OCI-LY7 (cell line): Measurements from ENCODE around the gene FARSB. TPM values are rescaled to one million over a fixed set of nuclear protein-coding genes. Genes with fewer than 3 reads are reported as not detected.

Source experiments
- BruUV-seq: library from RNA; stranded (reverse); fragments of 400-500 nt; replicated peaks from 2 replicates; lab custom pipeline; 2021; lab: Mats Ljungman, UMichigan
- CTCF ChIA-PET: fragments of 300-600 bp; sonication (Branson Sonifier 250); formaldehyde crosslinking; loops from one replicate; lab custom pipeline; 2022; ENCODE audit warnings: antibody characterized with exemption; ENCODE audit not compliant: unreplicated experiment; lab: Charles Lee
- POLR2A ChIA-PET: fragments of 300-600 bp; sonication (Branson Sonifier 250); formaldehyde crosslinking; loops from one replicate; lab custom pipeline; 2022; ENCODE audit warnings: antibody characterized with exemption; lab: Charles Lee
- DNase-seq: peaks from one replicate; pipeline ENCODE4 v3.0.0-alpha.2; 2015; ENCODE audit warnings: low spot score
- H2AFZ ChIP-seq: fragments of 200-600 bp; sonication (generic), shearing (Covaris generic); 2 replicates; pipeline ENCODE4 v1.6.1; 2014; ENCODE audit warnings: mild to moderate bottlenecking, antibody characterized with exemption, low read length, moderate library complexity
- H3K27ac ChIP-seq: fragments of 200-600 bp; sonication (generic); 2 replicates; pipeline ENCODE4 v1.5.1; 2014; ENCODE audit warnings: mixed run types, low read depth, mild to moderate bottlenecking, moderate library complexity, low read length, inconsistent platforms; ENCODE audit not compliant: poor library complexity, severe bottlenecking
- H3K36me3 ChIP-seq: fragments of 200-600 bp; sonication (generic); 2 replicates; pipeline ENCODE4 v1.6.1; 2014; ENCODE audit warnings: mild to moderate bottlenecking, antibody characterized with exemption, low read length, moderate library complexity, mixed read lengths; ENCODE audit not compliant: insufficient read depth
- H3K4me1 ChIP-seq: fragments of 200-600 bp; sonication (generic); 2 replicates; pipeline ENCODE4 v1.5.1; 2014; ENCODE audit warnings: mild to moderate bottlenecking, low read length; ENCODE audit not compliant: insufficient read depth, poor library complexity, severe bottlenecking
- H3K4me2 ChIP-seq: fragments of 200-600 bp; sonication (generic); 2 replicates; pipeline ENCODE4 v1.6.1; 2014; ENCODE audit warnings: mild to moderate bottlenecking, low read length
- H3K4me3 ChIP-seq: fragments of 200-600 bp; sonication (generic); 2 replicates; pipeline ENCODE4 v1.5.1; 2014; ENCODE audit warnings: mild to moderate bottlenecking, low read depth, low read length; ENCODE audit not compliant: poor library complexity, severe bottlenecking
- H3K79me2 ChIP-seq: fragments of 200-600 bp; sonication (generic); 2 replicates; pipeline ENCODE4 v1.6.1; 2016; ENCODE audit warnings: low read depth, mild to moderate bottlenecking, low read length, moderate library complexity, mixed read lengths; ENCODE audit not compliant: insufficient read depth
- H3K9me2 ChIP-seq: fragments of 200-600 bp; sonication (generic); 2 replicates; pipeline ENCODE4 v1.6.1; 2016; ENCODE audit warnings: mild to moderate bottlenecking, low read length, mixed read lengths; ENCODE audit not compliant: insufficient read depth
- H3K9me3 ChIP-seq: fragments of 200-600 bp; sonication (generic); 2 replicates; pipeline ENCODE4 v1.6.1; 2014; ENCODE audit warnings: mild to moderate bottlenecking, mixed run types, low read length, mixed read lengths
- H4K20me1 ChIP-seq: fragments of 200-600 bp; sonication (generic); 2 replicates; pipeline ENCODE4 v1.6.1; 2014; ENCODE audit warnings: mild to moderate bottlenecking, antibody characterized with exemption, low read length, moderate library complexity, mixed read lengths; ENCODE audit not compliant: insufficient read depth
- EZH2phosphoT487 ChIP-seq: fragments of 200-600 bp; sonication (generic); IDR thresholded peaks from 2 replicates; pipeline ENCODE4 v1.6.1; 2018; ENCODE audit warnings: low read depth, borderline replicate concordance, mild to moderate bottlenecking, mixed run types, antibody characterized with exemption, low read length, moderate library complexity, mixed read lengths
- intact Hi-C: fragments of 100-400 bp; cut with micrococcal nuclease; formaldehyde crosslinking; loops from one replicate; pipeline ENCODE4 v1.10.0; 2022; ENCODE audit not compliant: unreplicated experiment
- total RNA-seq, 2 experiments: library from RNA; depleted of rRNA in 1 of 2; stranded (reverse); fragments of >200 nt in 1 of 2; shearing (Covaris generic) in 1 of 2; gene quantifications; 2 replicates each; pipeline ENCODE4 v1.2.3, GENCODE V29; 2014 to 2022
- TF ChIP-seq, protein P1 (sequence below): fragments of 200-600 bp; sonication (generic); conservative IDR thresholded peaks from 2 replicates; pipeline ENCODE4 v1.5.1; 2014; ENCODE audit warnings: mild to moderate bottlenecking, antibody characterized with exemption, low read length, moderate library complexity, mixed read lengths

The FARSB gene
- total RNA-seq, 2 experiments from 2014 or later: 24.9 to 46.7 TPM

- H3K9me3 ChIP-seq: no peaks in the 10 kb centered on the region
- H3K4me2 ChIP-seq: no peak overlapping the region
- no peak overlapping the region for H2AFZ ChIP-seq
- no peaks in the 10 kb centered on the region for H4K20me1 ChIP-seq
- no TSS peak for BruUV-seq
- TF ChIP-seq, protein P1, sequence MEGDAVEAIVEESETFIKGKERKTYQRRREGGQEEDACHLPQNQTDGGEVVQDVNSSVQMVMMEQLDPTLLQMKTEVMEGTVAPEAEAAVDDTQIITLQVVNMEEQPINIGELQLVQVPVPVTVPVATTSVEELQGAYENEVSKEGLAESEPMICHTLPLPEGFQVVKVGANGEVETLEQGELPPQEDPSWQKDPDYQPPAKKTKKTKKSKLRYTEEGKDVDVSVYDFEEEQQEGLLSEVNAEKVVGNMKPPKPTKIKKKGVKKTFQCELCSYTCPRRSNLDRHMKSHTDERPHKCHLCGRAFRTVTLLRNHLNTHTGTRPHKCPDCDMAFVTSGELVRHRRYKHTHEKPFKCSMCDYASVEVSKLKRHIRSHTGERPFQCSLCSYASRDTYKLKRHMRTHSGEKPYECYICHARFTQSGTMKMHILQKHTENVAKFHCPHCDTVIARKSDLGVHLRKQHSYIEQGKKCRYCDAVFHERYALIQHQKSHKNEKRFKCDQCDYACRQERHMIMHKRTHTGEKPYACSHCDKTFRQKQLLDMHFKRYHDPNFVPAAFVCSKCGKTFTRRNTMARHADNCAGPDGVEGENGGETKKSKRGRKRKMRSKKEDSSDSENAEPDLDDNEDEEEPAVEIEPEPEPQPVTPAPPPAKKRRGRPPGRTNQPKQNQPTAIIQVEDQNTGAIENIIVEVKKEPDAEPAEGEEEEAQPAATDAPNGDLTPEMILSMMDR: no peak
- TF ChIP-seq EZH2phosphoT487: no peak
- POLR2A ChIA-PET: interaction anchor here (0.6 to 1.1 kb wide), 5 partner anchors 24 to 597 kb away, joined by 3 to 4 read pairs (median 3); no protein-coding TSS in a partner anchor
- no peaks in the 10 kb centered on the region for H3K9me2 ChIP-seq
- intact Hi-C loops: no loop called here
- H3K4me1 ChIP-seq: no peaks in the 10 kb centered on the region
- DNase-seq: no peak
- CTCF ChIA-PET: no interaction called here
- H3K27ac ChIP-seq: no peak overlapping the region
- 0 out of 2 replicates have a peak, but pooled peaks cover 5% of the 10 kb centered on the region for H3K79me2 ChIP-seq
- peaks cover 85% of the 10 kb centered on the region for H3K36me3 ChIP-seq
- H3K4me3 ChIP-seq: no peak overlapping the region
Measured at GRCh38 chr2:222603501-222603900, 52.4 kb downstream of the FARSB start.

DNA sequence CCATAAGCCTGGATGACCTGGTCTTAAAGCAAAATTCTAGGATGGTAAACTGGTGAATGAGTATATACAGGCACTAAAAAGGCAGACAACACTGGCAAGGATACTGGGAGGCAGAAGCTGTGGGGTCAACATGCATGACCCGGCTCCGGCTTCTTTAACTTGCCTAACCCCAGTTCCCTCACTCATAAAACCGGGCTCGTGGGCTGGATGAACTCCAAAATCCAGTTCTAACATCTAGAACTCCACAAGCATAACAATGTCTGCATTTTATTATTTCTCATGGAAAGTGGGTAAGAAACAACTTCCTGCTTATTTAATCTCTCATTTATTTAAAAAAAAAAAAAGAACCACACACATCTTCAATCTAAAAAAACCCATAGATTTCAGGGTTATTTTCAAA, 57.3 kb downstream of the FARSB start:
- POLR2A ChIA-PET: interaction anchor here (0.6 to 1.1 kb wide), 3 partner anchors 10 to 18 kb away, joined by 3 to 5 read pairs (median 3); no protein-coding TSS in a partner anchor
- TF ChIP-seq, protein P1: no peak
- TF ChIP-seq EZH2phosphoT487: no peak
- H2AFZ ChIP-seq: no peak overlapping the region
- CTCF ChIA-PET: no interaction called here
- H3K4me2 ChIP-seq: no peak overlapping the region
- H3K9me2 ChIP-seq: no peaks in the 10 kb centered on the region
- H3K4me3 ChIP-seq: no peak overlapping the region
- no peak overlapping the region for H3K27ac ChIP-seq
- no peaks in the 10 kb centered on the region for H4K20me1 ChIP-seq
- H3K36me3 ChIP-seq: peaks cover 88% of the 10 kb centered on the region
- H3K79me2 ChIP-seq: no peaks in the 10 kb centered on the region
- no peaks in the 10 kb centered on the region for H3K4me1 ChIP-seq
- no peaks in the 10 kb centered on the region for H3K9me3 ChIP-seq
- DNase-seq: no peak
- intact Hi-C loops: no loop called here
- no TSS peak for BruUV-seq

- POLR2A ChIA-PET: interaction anchor here (0.7 kb wide), 1 partner anchor 32 kb away, joined by 3 read pairs; no protein-coding TSS in a partner anchor
- no TSS peak for BruUV-seq
- no peaks in the 10 kb centered on the region for H3K4me1 ChIP-seq
- H3K9me3 ChIP-seq: no peaks in the 10 kb centered on the region
- no peaks in the 10 kb centered on the region; the same call in 1 of the 2 replicates for H3K79me2 ChIP-seq
- H3K9me2 ChIP-seq: no peaks in the 10 kb centered on the region
- H3K4me2 ChIP-seq: no peak overlapping the region
- no peak overlapping the region for H3K27ac ChIP-seq
- intact Hi-C loops: no loop called here
- H2AFZ ChIP-seq: no peak overlapping the region
- TF ChIP-seq, protein P1: no peak
- no peak for TF ChIP-seq EZH2phosphoT487
- DNase-seq: no peak
- no peak overlapping the region for H3K4me3 ChIP-seq
- peaks cover 99% of the 10 kb centered on the region for H3K36me3 ChIP-seq
- H4K20me1 ChIP-seq: no peaks in the 10 kb centered on the region
- CTCF ChIA-PET: no interaction called here
Measured at GRCh38 chr2:222595581-222595980, 60.3 kb downstream of the FARSB start.
